OCI-M1 (cell line): ENCODE results near the gene ENDOG.

Experiments used
- DNase-seq: peaks from one replicate; lab custom pipeline; 2025; lab: John Stamatoyannopoulos, UW

The ENDOG gene

GRCh38 chr9:128800061-128800460 lies 18.2 kb upstream of the ENDOG start:
- DNase-seq = no peak

- DNase-seq = no peak
Measured at GRCh38 chr9:128802482-128802881, 15.8 kb upstream of the ENDOG start.

GRCh38 chr9:128805661-128806060 lies 12.6 kb upstream of the ENDOG start:
- DNase-seq = no peak

- no peak for DNase-seq
Measured at GRCh38 chr9:128807827-128808226, 10.5 kb upstream of the ENDOG start.

- no peak for DNase-seq
Measured at GRCh38 chr9:128808543-128808942, 9.8 kb upstream of the ENDOG start.

- DNase-seq = no peak
Measured at GRCh38 chr9:128809036-128809599, 9.2 kb upstream of the ENDOG start.

GRCh38 chr9:128809831-128810230 lies 8.5 kb upstream of the ENDOG start:
- no peak for DNase-seq

- DNase-seq = no peak
Measured at GRCh38 chr9:128810873-128811272, 7.4 kb upstream of the ENDOG start.

GRCh38 chr9:128818839-128819715 lies 777 bp downstream of the ENDOG start:
- peak; percentile 56 for DNase-seq

- DNase-seq = peak; percentile 19
Measured at GRCh38 chr9:128819716-128820664, 1.7 kb downstream of the ENDOG start.

- no peak for DNase-seq
Measured at GRCh38 chr9:128820665-128821583, 2.6 kb downstream of the ENDOG start.

GRCh38 chr9:128821584-128822406 lies 3.5 kb downstream of the ENDOG start:
- DNase-seq = no peak

GRCh38 chr9:128822407-128823042 lies 4.2 kb downstream of the ENDOG start:
- no peak for DNase-seq

- no peak for DNase-seq
Measured at GRCh38 chr9:128823362-128823902, 5.1 kb downstream of the ENDOG start.

- no peak for DNase-seq
Measured at GRCh38 chr9:128823903-128824406, 5.7 kb downstream of the ENDOG start.

- DNase-seq = no peak
Measured at GRCh38 chr9:128824911-128825310, 6.6 kb downstream of the ENDOG start.

- DNase-seq = no peak
Measured at GRCh38 chr9:128825923-128826700, 7.8 kb downstream of the ENDOG start.

GRCh38 chr9:128828267-128828666 lies 10.0 kb downstream of the ENDOG start:
- DNase-seq = no peak
